Heart left ventricle (tissue), 16 donors: ENCODE results near the gene PTTG1IP. TPM values are rescaled to one million over a fixed set of nuclear protein-coding genes. Genes with fewer than 3 reads are reported as not detected.

Source experiments
- ATAC-seq, 4 donors: fragments of 200-7000 bp; cut with Tn5 transposase; one replicate each; pipeline ENCODE4 v1.9.1; 2020 to 2022; ENCODE audit warnings: moderate library complexity in 4 of 4, mild to moderate bottlenecking in 3 of 4, moderate number of reproducible peaks in 1 of 4
- DNase-seq, 5 donors: peaks; one replicate each; pipeline ENCODE4 v3.0.0-alpha.2; 2020
- H3K27ac ChIP-seq, 12 donors: fragments of 200-600 bp; sonication (generic) in 4 of 12; one replicate each; pipeline versions ENCODE4 v1.5.0 to v1.8.0; 2016 to 2022; ENCODE audit warnings: mild to moderate bottlenecking in 2 of 12
- H3K27me3 ChIP-seq, 9 donors: fragments of 200-600 bp; sonication (generic) in 2 of 9; one replicate each; pipeline versions ENCODE4 v1.5.1 to v1.8.0; 2016 to 2022; ENCODE audit warnings: mild to moderate bottlenecking in 3 of 9
- H3K36me3 ChIP-seq, 9 donors: fragments of 200-600 bp; sonication (generic) in 2 of 9; one replicate each; pipeline versions ENCODE4 v1.5.0 to v1.8.0; 2018 to 2022; ENCODE audit warnings: mild to moderate bottlenecking in 2 of 9
- H3K4me1 ChIP-seq, 12 donors: fragments of 200-600 bp; sonication (generic) in 4 of 12; one replicate each; pipeline versions ENCODE4 v1.5.0 to v1.8.0; 2016 to 2022; ENCODE audit warnings: mild to moderate bottlenecking in 3 of 12
- H3K4me3 ChIP-seq, 12 donors: fragments of 200-600 bp; sonication (generic) in 4 of 12; one replicate each; pipeline versions ENCODE4 v1.5.0 to v1.8.0; 2017 to 2022; ENCODE audit warnings: mild to moderate bottlenecking in 9 of 12, moderate library complexity in 4 of 12
- H3K9me3 ChIP-seq, 12 donors: fragments of 200-600 bp; sonication (generic) in 4 of 12; one replicate each; pipeline versions ENCODE4 v1.5.0 to v1.8.0; 2016 to 2022; ENCODE audit warnings: mild to moderate bottlenecking in 1 of 12
- CTCF ChIP-seq, 12 donors: fragments of 200-600 bp; sonication (generic) in 4 of 12; IDR thresholded peaks; one replicate each; pipeline versions ENCODE4 v1.5.0 to v1.8.0; 2018 to 2022; ENCODE audit warnings: antibody characterized with exemption in 12 of 12, mild to moderate bottlenecking in 5 of 12
- POLR2A ChIP-seq, 2 donors: fragments of 450-650 bp; IDR thresholded peaks; one replicate each; pipeline ENCODE4 v1.6.1; 2017; ENCODE audit warnings: antibody characterized with exemption in 2 of 2, mild to moderate bottlenecking in 2 of 2, moderate library complexity in 2 of 2
- WGBS, 4 donors: extraction: QIAGEN DNeasy Blood & Tissue Kit in 2 of 4; methylation state at CpG; one replicate each; pipeline versions ENCODE4 v1.1.5 to v1.1.7; 2013 to 2018; 5-methylcytosine and 5-hydroxymethylcytosine counted together
- intact Hi-C, 10 donors: fragments of 100-400 bp; cut with DNase I; formaldehyde crosslinking; loops; one replicate each; pipeline versions ENCODE4 v1.11.1 to v1.14.2; 2022
- polyA plus RNA-seq, 2 donors: library from polyadenylated mRNA; stranded (reverse); fragments of 200-250 nt; gene quantifications; one replicate each; pipeline ENCODE4 v1.2.3, GENCODE V29; 2013
- total RNA-seq, 9 donors: library from RNA; depleted of rRNA in 2 of 9; stranded (reverse); fragments of >200 nt in 2 of 9; fragmentation: NEBNext Ultra II Directional in 3 of 9; extraction: Animal tissue kit (Norgen Biotek cat#: 25700) in 3 of 9; gene quantifications; one replicate each; pipeline versions ENCODE4 v1.1.0 to v1.2.4, GENCODE V29; 2016 to 2023
- donor health status: ischemic (EF 13 %, LVEDD 7.1; RV severe dilation, severe dysfunction).
- donor health status: healthy with polysubstance abuse.
- donor health status: DM: no; HTN: yes; CAD: no.
- donor health status: DM: no; HTN: no; CAD: no.
- donor health status: ischemic (EF 25% LVEDD 6.9; RV normal size, moderate dysfunction).
- donor health status: ischemic (EF 25% LVEDD 5.7; RV mildly dilated, moderate dysfunction).
- donor health status: healthy.
- donor health status: DM: yes; HTN: yes; CAD: no.
- donor health status: ischemic (EF 35%, LVEDD 5.7; RV mildly dilated, moderate dysfunction).
- donor health status: nonischemic (EF 11% LVEDD 7.7; RV severe dilation, severe dysfunction).
- donor health status: DM: yes; HTN: yes; CAD: no.
- donor health status: PGD.
- donor health status: ischemic (EF 29% LVEDD 5.4; RV normal size, mild dysfunction).
- donor health status: nonischemic (EF 23%, LVEDD 6.1; RV moderate dilation, normal function).

PTTG1IP gene
- total and polyA plus RNA-seq, 11 donors = 126 to 319 (median 172) TPM

- no peak overlapping the region for H3K27ac ChIP-seq
- no peaks in the 10 kb centered on the region for H3K9me3 ChIP-seq
- no peaks in the 10 kb centered on the region for H3K27me3 ChIP-seq
- intact Hi-C loops = loop anchor here in 4 of 10 donors (5.0 to 10.0 kb wide), 3 partner anchors 34 to 322 kb away; no protein-coding TSS in a partner anchor
- 85 to 93% (median 90%) methylated on average over 10 of the region's 10 CpGs for WGBS, 4 donors
- TF ChIP-seq CTCF (IDR thresholded peaks at IDR 0.05) = no peak
- no peak overlapping the region for H3K4me3 ChIP-seq
- DNase-seq (no peak), ATAC-seq (no peak)
- peaks cover 0 to 58% (median 46%) of the 10 kb centered on the region in 9 donors for H3K36me3 ChIP-seq
- peaks cover 0 to 33% (median 19%) of the 10 kb centered on the region in 12 donors for H3K4me1 ChIP-seq
Observed at GRCh38 chr21:44813149-44813548, 60.3 kb downstream of the PTTG1IP start.

GRCh38 chr21:44812640-44813039 is 60.9 kb downstream of the PTTG1IP start:
- peaks cover 0 to 33% (median 19%) of the 10 kb centered on the region in 12 donors for H3K4me1 ChIP-seq
- 82 to 89% (median 86%) methylated on average over 11 to 14 of the region's 14 CpGs for WGBS, 4 donors
- no peak for DNase-seq
- no peak for TF ChIP-seq POLR2A (IDR thresholded peaks at IDR 0.05)
- TF ChIP-seq CTCF (IDR thresholded peaks at IDR 0.05) = no peak
- no peak overlapping the region for H3K27ac ChIP-seq
- no peaks in the 10 kb centered on the region for H3K9me3 ChIP-seq
- no peak overlapping the region for H3K4me3 ChIP-seq
- intact Hi-C loops = loop anchor here in 4 of 10 donors (5.0 to 10.0 kb wide), 3 partner anchors 35 to 322 kb away; no protein-coding TSS in a partner anchor
- peaks cover 0 to 63% (median 52%) of the 10 kb centered on the region in 9 donors for H3K36me3 ChIP-seq
- ATAC-seq = no peak
- no peaks in the 10 kb centered on the region for H3K27me3 ChIP-seq

- DNase-seq = no peak
- intact Hi-C loops = loop anchor here in 4 of 10 donors (5.0 to 10.0 kb wide), 3 partner anchors 37 to 324 kb away; no protein-coding TSS in a partner anchor
- Histone ChIP-seq H3K27me3 (no peaks in the 10 kb centered on the region), H3K27ac (no peak overlapping the region), H3K4me1 (peaks cover 0 to 21% (median 9%) of the 10 kb centered on the region in 12 donors), H3K9me3 (no peaks in the 10 kb centered on the region), H3K36me3 (peaks cover 0 to 82% (median 70%) of the 10 kb centered on the region in 9 donors), H3K4me3 (no peak overlapping the region)
- ATAC-seq = no peak
- TF ChIP-seq CTCF (IDR thresholded peaks at IDR 0.05) (no peak), POLR2A (IDR thresholded peaks at IDR 0.05) (no peak)
- WGBS, 4 donors = 82 to 95% (median 89%) methylated on average over 6 of the region's 6 CpGs
Observed at GRCh38 chr21:44810779-44811178, 62.7 kb downstream of the PTTG1IP start.

- Histone ChIP-seq H3K4me1 (peaks cover 0 to 22% (median 9%) of the 10 kb centered on the region in 12 donors), H3K27me3 (no peaks in the 10 kb centered on the region), H3K36me3 (peaks cover 0 to 73% (median 62%) of the 10 kb centered on the region in 9 donors), H3K4me3 (no peak overlapping the region), H3K27ac (no peak overlapping the region), H3K9me3 (no peaks in the 10 kb centered on the region)
- DNase-seq (no peak), ATAC-seq (no peak)
- intact Hi-C loops = no loop called here
- TF ChIP-seq CTCF (IDR thresholded peaks at IDR 0.05) = no peak
- TF ChIP-seq POLR2A (IDR thresholded peaks at IDR 0.05) = no peak
- WGBS, 4 donors = 82 to 91% (median 90%) methylated on average over 4 of the region's 4 CpGs
Observed at GRCh38 chr21:44805859-44806258, 67.6 kb downstream of the PTTG1IP start.
